MCF 10A (cell line): Measurements from ENCODE around the gene LRP1B. TPM values are rescaled to one million over a fixed set of nuclear protein-coding genes. Genes with fewer than 3 reads are reported as not detected.

Source experiments
- BruUV-seq: library from RNA; stranded (reverse); fragments of 400-500 nt; replicated peaks from 2 replicates; lab custom pipeline; 2021; lab: Mats Ljungman, UMichigan
- CTCF ChIA-PET: fragments of 300-600 bp; sonication (Branson Sonifier 250); formaldehyde crosslinking; extraction: SDS; loops from one replicate; lab custom pipeline; 2021; ENCODE audit warnings: antibody characterized with exemption, inconsistent platforms; lab: Yijun Ruan, JAX
- POLR2A ChIA-PET: fragments of 300-600, 350-650 bp; sonication (Branson Sonifier 250); formaldehyde crosslinking; extraction: SDS; loops from one replicate; lab custom pipeline; 2020; ENCODE audit warnings: antibody characterized with exemption, inconsistent platforms; lab: Yijun Ruan, JAX
- DNase-seq: peaks from one replicate; pipeline ENCODE4 v3.0.0-alpha.2; 2018; ENCODE audit not compliant: unreplicated experiment
- H3K27ac Mint-ChIP-seq: one replicate; pipeline ENCODE4 v1.8.0; 2022; ENCODE audit warnings: mild to moderate bottlenecking, low read depth, mixed read lengths; ENCODE audit not compliant: unreplicated experiment
- H3K27me3 Mint-ChIP-seq: one replicate; pipeline ENCODE4 v1.8.0; 2022; ENCODE audit warnings: mixed read lengths; ENCODE audit not compliant: insufficient read depth, unreplicated experiment
- H3K36me3 Mint-ChIP-seq: one replicate; pipeline ENCODE4 v1.8.0; 2022; ENCODE audit warnings: mild to moderate bottlenecking, moderate library complexity, mixed read lengths; ENCODE audit not compliant: insufficient read depth, unreplicated experiment
- H3K4me1 Mint-ChIP-seq: one replicate; pipeline ENCODE4 v1.8.0; 2022; ENCODE audit warnings: mixed read lengths; ENCODE audit not compliant: insufficient read depth, unreplicated experiment
- H3K4me3 Mint-ChIP-seq: one replicate; pipeline ENCODE4 v1.8.0; 2022; ENCODE audit warnings: mild to moderate bottlenecking, moderate library complexity, mixed read lengths; ENCODE audit not compliant: unreplicated experiment
- H3K9me3 Mint-ChIP-seq: one replicate; pipeline ENCODE4 v1.8.0; 2022; ENCODE audit warnings: mixed read lengths; ENCODE audit not compliant: unreplicated experiment
- CTCF ChIP-seq: fragments of 200-600 bp; IDR thresholded peaks from one replicate; pipeline ENCODE4 v1.8.0; 2022; ENCODE audit warnings: antibody characterized with exemption, mild to moderate bottlenecking; ENCODE audit not compliant: unreplicated experiment
- intact Hi-C: fragments of 100-400 bp; cut with micrococcal nuclease; formaldehyde crosslinking; loops from 2 replicates; pipeline ENCODE4 v1.14.1; 2022
- total RNA-seq: library from RNA; stranded (reverse); gene quantifications from 2 replicates; pipeline ENCODE4 v1.2.3, GENCODE V29; 2022

LRP1B gene
- total RNA-seq, 1 experiment from 2014 or later: not detected

GRCh38 chr2:140539242-140539875 lies 1591.5 kb downstream of the LRP1B start:
- ChIA-PET CTCF (no interaction called here), POLR2A (no interaction called here)
- Mint-ChIP-seq H3K27ac (no peak overlapping the region), H3K9me3 (no peaks in the 10 kb centered on the region), H3K36me3 (no peaks in the 10 kb centered on the region), H3K4me1 (no peaks in the 10 kb centered on the region), H3K27me3 (peaks cover 65% of the 10 kb centered on the region), H3K4me3 (no peak overlapping the region)
- intact Hi-C loops: no loop called here
- no peak for TF ChIP-seq CTCF
- DNase-seq: no peak
- no TSS peak for BruUV-seq

GRCh38 chr2:140529706-140530105 lies 1601.1 kb downstream of the LRP1B start:
- Mint-ChIP-seq H3K27ac (no peak overlapping the region), H3K4me3 (no peak overlapping the region)

GRCh38 chr2:140528982-140529381 lies 1601.8 kb downstream of the LRP1B start:
- ChIA-PET CTCF (no interaction called here), POLR2A (no interaction called here)
- TF ChIP-seq CTCF: no peak
- H3K4me1 Mint-ChIP-seq: no peaks in the 10 kb centered on the region
- intact Hi-C loops: no loop called here
- no peaks in the 10 kb centered on the region for H3K36me3 Mint-ChIP-seq
- peaks cover 71% of the 10 kb centered on the region for H3K27me3 Mint-ChIP-seq
- no peaks in the 10 kb centered on the region for H3K9me3 Mint-ChIP-seq
- no peak overlapping the region for H3K27ac Mint-ChIP-seq
- no TSS peak for BruUV-seq
- DNase-seq: no peak
- H3K4me3 Mint-ChIP-seq: no peak overlapping the region

More at GRCh38 chr2:140529706-140530105, 1601.1 kb downstream of the LRP1B start:
- no TSS peak for BruUV-seq
- Mint-ChIP-seq H3K9me3 (no peaks in the 10 kb centered on the region), H3K4me1 (no peaks in the 10 kb centered on the region), H3K27me3 (peaks cover 71% of the 10 kb centered on the region), H3K36me3 (no peaks in the 10 kb centered on the region)
- ChIA-PET POLR2A (no interaction called here), CTCF (interaction anchor here (0.6 kb wide), 1 partner anchor 124 kb away, joined by 3 read pairs; no protein-coding TSS in a partner anchor)
- no peak for DNase-seq
- TF ChIP-seq CTCF: no peak
- intact Hi-C loops: no loop called here

GRCh38 chr2:140526575-140526974 lies 1604.2 kb downstream of the LRP1B start:
- intact Hi-C loops: no loop called here
- no peak overlapping the region for H3K4me3 Mint-ChIP-seq

More at GRCh38 chr2:140526575-140526974, 1604.2 kb downstream of the LRP1B start:
- H3K36me3 Mint-ChIP-seq: no peaks in the 10 kb centered on the region
- BruUV-seq: no TSS peak
- no peak overlapping the region for H3K27ac Mint-ChIP-seq
- no peaks in the 10 kb centered on the region for H3K9me3 Mint-ChIP-seq
- DNase-seq: no peak
- ChIA-PET CTCF (no interaction called here), POLR2A (interaction anchor here (0.6 kb wide), 1 partner anchor 379 kb away, joined by 5 read pairs; no protein-coding TSS in a partner anchor)
- peaks cover 74% of the 10 kb centered on the region for H3K27me3 Mint-ChIP-seq
- TF ChIP-seq CTCF: no peak
- no peaks in the 10 kb centered on the region for H3K4me1 Mint-ChIP-seq
